PFSK-1 (cell line): ENCODE data around the gene ZFYVE27.

Experiments used
- POLR2AphosphoS5 ChIP-seq: IDR thresholded peaks from 2 replicates; pipeline ENCODE4 v1.6.1; 2012; ENCODE audit warnings: low read depth, mild to moderate bottlenecking, control low read depth, low read length, moderate library complexity
- TAF1 ChIP-seq: IDR thresholded peaks from 2 replicates; pipeline ENCODE4 v1.6.1; 2012; ENCODE audit warnings: low read length, control low read depth, borderline replicate concordance; ENCODE audit not compliant: insufficient read depth
- TF ChIP-seq, protein P1 (sequence below), 2 experiments: IDR thresholded peaks; 2 replicates each; pipeline versions ENCODE4 v1.6.1 to v1.8.0; 2011 to 2012; ENCODE audit warnings: low read depth in 2 of 2, low read length in 2 of 2, control low read depth in 1 of 2, inconsistent platforms in 1 of 2, mild to moderate bottlenecking in 1 of 2, moderate library complexity in 1 of 2; ENCODE audit not compliant: insufficient read depth in 1 of 2

DNA sequence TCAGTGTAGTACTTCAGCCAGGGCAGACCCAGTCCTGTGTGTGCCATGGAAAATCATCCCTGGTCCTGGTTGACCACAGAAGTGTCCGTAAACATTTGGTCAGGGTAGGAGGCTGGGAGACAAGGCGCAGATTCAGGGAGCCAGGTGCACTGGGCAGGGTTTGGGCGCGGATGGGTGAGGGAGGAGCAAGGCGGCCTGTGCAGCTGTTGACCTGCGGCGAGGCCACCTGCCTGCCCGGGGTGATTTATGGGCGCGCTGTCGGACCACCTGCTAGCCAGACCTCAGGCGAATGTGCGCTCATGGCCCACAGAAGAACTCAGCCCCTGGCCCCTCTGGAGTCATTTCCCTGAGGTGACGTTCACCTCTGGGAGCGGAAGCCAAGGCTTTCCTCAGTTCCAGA is 28.3 kb downstream of the ZFYVE27 start:
- TF ChIP-seq TAF1 (no peak), POLR2AphosphoS5 (no peak)
- TF ChIP-seq, protein P1, sequence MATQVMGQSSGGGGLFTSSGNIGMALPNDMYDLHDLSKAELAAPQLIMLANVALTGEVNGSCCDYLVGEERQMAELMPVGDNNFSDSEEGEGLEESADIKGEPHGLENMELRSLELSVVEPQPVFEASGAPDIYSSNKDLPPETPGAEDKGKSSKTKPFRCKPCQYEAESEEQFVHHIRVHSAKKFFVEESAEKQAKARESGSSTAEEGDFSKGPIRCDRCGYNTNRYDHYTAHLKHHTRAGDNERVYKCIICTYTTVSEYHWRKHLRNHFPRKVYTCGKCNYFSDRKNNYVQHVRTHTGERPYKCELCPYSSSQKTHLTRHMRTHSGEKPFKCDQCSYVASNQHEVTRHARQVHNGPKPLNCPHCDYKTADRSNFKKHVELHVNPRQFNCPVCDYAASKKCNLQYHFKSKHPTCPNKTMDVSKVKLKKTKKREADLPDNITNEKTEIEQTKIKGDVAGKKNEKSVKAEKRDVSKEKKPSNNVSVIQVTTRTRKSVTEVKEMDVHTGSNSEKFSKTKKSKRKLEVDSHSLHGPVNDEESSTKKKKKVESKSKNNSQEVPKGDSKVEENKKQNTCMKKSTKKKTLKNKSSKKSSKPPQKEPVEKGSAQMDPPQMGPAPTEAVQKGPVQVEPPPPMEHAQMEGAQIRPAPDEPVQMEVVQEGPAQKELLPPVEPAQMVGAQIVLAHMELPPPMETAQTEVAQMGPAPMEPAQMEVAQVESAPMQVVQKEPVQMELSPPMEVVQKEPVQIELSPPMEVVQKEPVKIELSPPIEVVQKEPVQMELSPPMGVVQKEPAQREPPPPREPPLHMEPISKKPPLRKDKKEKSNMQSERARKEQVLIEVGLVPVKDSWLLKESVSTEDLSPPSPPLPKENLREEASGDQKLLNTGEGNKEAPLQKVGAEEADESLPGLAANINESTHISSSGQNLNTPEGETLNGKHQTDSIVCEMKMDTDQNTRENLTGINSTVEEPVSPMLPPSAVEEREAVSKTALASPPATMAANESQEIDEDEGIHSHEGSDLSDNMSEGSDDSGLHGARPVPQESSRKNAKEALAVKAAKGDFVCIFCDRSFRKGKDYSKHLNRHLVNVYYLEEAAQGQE (IDR thresholded peaks at IDR 0.05; ENCODE audit: insufficient read depth in 1 of 2, low read depth in 2 of 2, low read length in 2 of 2) = no peak
